K562 (cell line): ENCODE results near the gene DISC1. TPM values are rescaled to one million over a fixed set of nuclear protein-coding genes. Genes with fewer than 3 reads are reported as not detected.

Experiments used
- ATAC-seq: fragments of 200-7000 bp; cut with Tn5 transposase; 3 replicates; pipeline ENCODE4 v1.9.1; 2020; ENCODE audit warnings: moderate library complexity
- BruUV-seq: library from RNA; stranded (reverse); fragments of 400-500 nt; replicated peaks from 2 replicates; lab custom pipeline; 2021; lab: Mats Ljungman, UMichigan
- CTCF ChIA-PET: fragments of 300-600 bp; formaldehyde crosslinking; extraction: SDS; loops from one replicate; lab custom pipeline; 2021; ENCODE audit warnings: low intra/inter-chr PET ratio; lab: Yijun Ruan, JAX
- POLR2A ChIA-PET: fragments of 300-600, 350-650 bp; sonication (Branson Sonifier 250); formaldehyde crosslinking; extraction: SDS; loops from one replicate; lab custom pipeline; 2021; ENCODE audit warnings: antibody characterized with exemption, inconsistent platforms; lab: Yijun Ruan, JAX
- DNase-seq, 4 experiments: peaks; one replicate each; pipeline versions ENCODE4 v3.0.0 to v3.0.0-alpha.2; 2011 to 2018; ENCODE audit warnings: low spot score in 3 of 4, mixed read lengths in 3 of 4; ENCODE audit errors: extremely low read depth in 1 of 4
- FAIRE-seq: peaks from 2 replicates; lab custom pipeline; 2011; peaks lifted over from hg19 to GRCh38; lab: Jason Lieb, UNC
- H2AFZ ChIP-seq: 2 replicates; pipeline ENCODE4 v1.6.0; 2011; ENCODE audit warnings: low read depth, low read length, control low read depth, inconsistent platforms
- H3K27ac ChIP-seq: fragments of 200-600 bp; 3 replicates; pipeline ENCODE4 v1.8.0; 2011; ENCODE audit warnings: low read depth, mild to moderate bottlenecking, control low read depth, inconsistent platforms, low read length, moderate library complexity, mixed read lengths; ENCODE audit errors: extremely low read depth
- H3K27me3 ChIP-seq, 2 experiments: fragments of 300-600 bp in 1 of 2; 2 replicates in 1 of 2; 3 replicates in 1 of 2; pipeline versions ENCODE4 v1.6.0 to v1.8.0; 2011; ENCODE audit warnings: inconsistent platforms in 2 of 2, low read length in 2 of 2, mild to moderate bottlenecking in 1 of 2, mixed read lengths in 1 of 2, moderate library complexity in 1 of 2; ENCODE audit not compliant: control insufficient read depth in 2 of 2, insufficient read depth in 2 of 2
- H3K36me3 ChIP-seq: fragments of 300-600 bp; 3 replicates; pipeline ENCODE4 v1.8.0; 2011; ENCODE audit warnings: mild to moderate bottlenecking, low read length, inconsistent platforms; ENCODE audit not compliant: control insufficient read depth, insufficient read depth
- H3K4me1 ChIP-seq, 2 experiments: fragments of 200-600 bp in 1 of 2; replicated peaks in 1 of 2; 2 replicates in 1 of 2; 3 replicates in 1 of 2; pipeline versions ENCODE4 v1.5.1 to v1.8.0; 2011; ENCODE audit warnings: inconsistent platforms in 2 of 2, low read length in 2 of 2, mild to moderate bottlenecking in 1 of 2, mixed read lengths in 1 of 2, moderate library complexity in 1 of 2; ENCODE audit not compliant: control insufficient read depth in 2 of 2, insufficient read depth in 2 of 2
- H3K4me2 ChIP-seq: 2 replicates; pipeline ENCODE4 v1.6.1; 2011; ENCODE audit warnings: low read length, control low read depth, inconsistent platforms, mixed read lengths; ENCODE audit not compliant: insufficient read depth
- H3K4me3 ChIP-seq: fragments of 200-600 bp; sonication (generic), shearing (Covaris generic); 2 replicates; pipeline ENCODE4 v1.5.1; 2016; ENCODE audit warnings: control low read depth, inconsistent platforms
- H3K79me2 ChIP-seq: fragments of 200-600 bp; 3 replicates; pipeline ENCODE4 v1.8.0; 2011; ENCODE audit warnings: low read length, inconsistent platforms; ENCODE audit not compliant: control insufficient read depth, insufficient read depth
- H3K9ac ChIP-seq, 2 experiments: 2 replicates each; pipeline versions ENCODE4 v1.6.0 to v1.6.1; 2011; ENCODE audit warnings: low read depth in 2 of 2, low read length in 2 of 2, control low read depth in 1 of 2, inconsistent platforms in 1 of 2, mild to moderate bottlenecking in 1 of 2, mixed read lengths in 1 of 2; ENCODE audit not compliant: insufficient read depth in 1 of 2
- H3K9me1 ChIP-seq: one replicate; pipeline ENCODE4 v1.6.0; 2011; ENCODE audit warnings: inconsistent platforms, mild to moderate bottlenecking, low read length, moderate library complexity; ENCODE audit not compliant: control insufficient read depth, insufficient read depth
- H3K9me3 ChIP-seq: replicated peaks from 2 replicates; pipeline ENCODE4 v1.5.1; 2011; ENCODE audit warnings: low read depth, low read length, inconsistent platforms; ENCODE audit not compliant: control insufficient read depth, insufficient read depth
- H4K20me1 ChIP-seq: replicated peaks from 2 replicates; pipeline ENCODE4 v1.6.1; 2011; ENCODE audit warnings: low read length, inconsistent platforms, mixed read lengths; ENCODE audit not compliant: control insufficient read depth, insufficient read depth
- CBX8 ChIP-seq: fragments of 200-600 bp; sonication (generic); IDR thresholded peaks from 2 replicates; pipeline ENCODE4 v1.6.1; 2012; ENCODE audit warnings: borderline replicate concordance, mixed run types, low read depth, mild to moderate bottlenecking, moderate library complexity, mixed read lengths, low read length, control low read depth, inconsistent platforms; ENCODE audit not compliant: poor library complexity, severe bottlenecking; ENCODE audit errors: extremely low read depth
- E2F1 ChIP-seq: sonication (generic); formaldehyde crosslinking; IDR thresholded peaks from 2 replicates; pipeline ENCODE4 v1.8.1; 2023; ENCODE audit warnings: mild to moderate bottlenecking, missing genetic modification reagents, moderate library complexity
- ETV6 ChIP-seq, 3 experiments: fragments of 150-350 bp in 1 of 3; sonication (generic) in 1 of 3; formaldehyde crosslinking in 1 of 3; IDR thresholded peaks; 2 replicates each; pipeline versions ENCODE4 v1.6.1 to v1.8.0; 2014 to 2022; ENCODE audit warnings: borderline replicate concordance in 2 of 3, low read depth in 2 of 3, antibody characterized with exemption in 1 of 3, low read length in 1 of 3, mild to moderate bottlenecking in 1 of 3, missing genetic modification reagents in 1 of 3
- EZH2 ChIP-seq: IDR thresholded peaks from 2 replicates; pipeline ENCODE4 v1.6.1; 2012; ENCODE audit warnings: low read depth, mild to moderate bottlenecking, inconsistent platforms, low read length, borderline replicate concordance
- FOXP4 ChIP-seq: sonication (generic); formaldehyde crosslinking; IDR thresholded peaks from 2 replicates; pipeline ENCODE4 v1.8.0; 2022; ENCODE audit warnings: mild to moderate bottlenecking, missing genetic modification reagents, borderline replicate concordance
- MECOM ChIP-seq: fragments of 250-450 bp; sonication (Bioruptor Pico); IDR thresholded peaks from 2 replicates; pipeline ENCODE4 v1.8.0; 2022; ENCODE audit warnings: inconsistent platforms
- MTA2 ChIP-seq: fragments of 450-650 bp; IDR thresholded peaks from 2 replicates; pipeline ENCODE4 v1.6.1; 2016; ENCODE audit warnings: low read depth
- PRDM10 ChIP-seq: fragments of 450-650 bp; IDR thresholded peaks from 2 replicates; pipeline ENCODE4 v1.6.1; 2018; ENCODE audit not compliant: partially characterized antibody
- STAT5B ChIP-seq: fragments of 250-450 bp; sonication (Bioruptor Pico); IDR thresholded peaks from 2 replicates; pipeline ENCODE4 v1.8.0; 2021; ENCODE audit warnings: mild to moderate bottlenecking, inconsistent platforms
- WGBS: fragments of 100-300 bp; shearing (Covaris generic); methylation state at CpG from one replicate; pipeline ENCODE4 v1.1.6; 2016; ENCODE audit warnings: low coverage, mixed read lengths; ENCODE audit not compliant: insufficient coverage; ENCODE audit errors: missing lambda C conversion rate; 5-methylcytosine and 5-hydroxymethylcytosine counted together
- in situ Hi-C: fragments of 300-500 bp; cut with MboI; formaldehyde crosslinking; loops from 4 replicates; pipeline ENCODE4 v1.15.0; 2018; ENCODE audit warnings: inconsistent platforms, mixed read lengths
- intact Hi-C: fragments of 100-400 bp; cut with micrococcal nuclease; formaldehyde crosslinking; loops from 2 replicates; pipeline ENCODE4 v1.14.2; 2022
- polyA plus RNA-seq, 8 experiments: library from polyadenylated mRNA; depleted of rRNA in 4 of 8; stranded (reverse) in 5 of 8; unstranded in 3 of 8; fragments of >200 nt; fragmentation: Nextera tagmentation in 2 of 8; fragmentation: Illumina TruSeq in 1 of 8; extraction: Ambion mirVana in 2 of 8; extraction: Trizol in 1 of 8; gene quantifications; 2 replicates each; pipeline versions ENCODE4 v1.2.1 to v1.2.3, GENCODE V29; 2011 to 2014; ENCODE audit warnings: inconsistent platforms in 1 of 8, missing spikeins in 1 of 8
- total RNA-seq, 7 experiments: library from RNA; depleted of rRNA in 6 of 7; stranded (reverse); fragments of >200 nt in 6 of 7; fragmentation: Illumina TruSeq in 2 of 7; extraction: Trizol in 2 of 7; gene quantifications; 2 replicates each; pipeline versions ENCODE4 v1.2.1 to v1.2.3, GENCODE V29; 2011 to 2021; ENCODE audit warnings: low replicate concordance in 1 of 7
- TF ChIP-seq, protein P1 (sequence below), 2 experiments: fragments of 450-650 bp in 1 of 2; sonication (generic) in 1 of 2; formaldehyde crosslinking; conservative IDR thresholded peaks; 2 replicates each; pipeline versions ENCODE4 v1.4.0 to v1.8.1; 2020 to 2022; ENCODE audit warnings: mild to moderate bottlenecking in 1 of 2, missing genetic modification reagents in 1 of 2

DISC1 gene
- total and polyA plus RNA-seq, 9 of the 15 experiments (the other 6 are each of a cell fraction or from before 2014, with no cell fraction given), result 0.01 to 0.11 (median 0.08) TPM; not detected in 1

GRCh38 chr1:231950331-231951128 is 323.9 kb downstream of the DISC1 start (continued):
- TF ChIP-seq PRDM10, result no peak
- no peak for TF ChIP-seq MECOM
- TF ChIP-seq, all 486 proteins: peak for 0

DNA sequence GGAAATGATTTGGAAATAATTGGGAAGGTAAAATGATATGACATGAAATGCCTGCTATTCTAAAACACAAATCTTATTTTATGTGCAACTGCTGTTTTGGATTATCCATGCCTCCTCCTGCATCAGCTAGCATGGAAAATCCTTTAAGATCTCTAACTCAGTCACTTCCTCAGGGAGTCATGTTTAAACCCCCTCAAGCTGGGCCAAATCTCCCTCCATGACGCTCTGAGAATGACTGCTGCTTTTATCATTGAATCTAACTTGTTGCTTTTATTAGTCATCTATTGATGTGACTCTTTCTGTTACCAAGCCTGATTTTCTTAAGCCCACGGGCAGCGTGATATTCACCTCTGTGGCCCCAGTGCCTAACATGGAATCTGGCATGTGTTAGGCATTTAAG is 324.8 kb downstream of the DISC1 start:
- H3K9ac ChIP-seq, result no peak overlapping the region
- H3K9me3 ChIP-seq, result no peaks in the 10 kb centered on the region
- no peaks in the 10 kb centered on the region for H3K36me3 ChIP-seq
- in situ Hi-C loops, result no loop called here
- H3K9me1 ChIP-seq, result no peaks in the 10 kb centered on the region
- DNase-seq (no peak), ATAC-seq (no peak), FAIRE-seq (no peak)
- 0% methylated on average over 3 of the region's 3 CpGs for WGBS
- H2AFZ ChIP-seq, result no peak overlapping the region
- H3K79me2 ChIP-seq, result no peaks in the 10 kb centered on the region
- H3K4me2 ChIP-seq, result no peak overlapping the region
- no peaks in the 10 kb centered on the region for H4K20me1 ChIP-seq
- H3K4me3 ChIP-seq, result no peak overlapping the region
- no peaks in the 10 kb centered on the region for H3K27me3 ChIP-seq
- H3K4me1 ChIP-seq, result no peaks in the 10 kb centered on the region
- CTCF ChIA-PET, result no interaction called here
- BruUV-seq, result no TSS peak
- H3K27ac ChIP-seq, result no peak overlapping the region
- POLR2A ChIA-PET, result interaction anchor here (0.6 to 0.7 kb wide), 2 partner anchors 63 to 230 kb away, joined by 3 read pairs; no protein-coding TSS in a partner anchor
- intact Hi-C loops, result no loop called here
- no peak for TF ChIP-seq FOXP4 (CRISPR knock-in tag)
- no peak for TF ChIP-seq ETV6 (IDR thresholded peaks at IDR 0.05; ENCODE audit: borderline replicate concordance in 1 of 2, low read depth in 2 of 2, low read length in 1 of 2)
- no peak for TF ChIP-seq ETV6 (CRISPR knock-in tag; IDR thresholded peaks at IDR 0.05; ENCODE audit: borderline replicate concordance)
- TF ChIP-seq STAT5B (CRISPR knock-in tag), result no peak
- TF ChIP-seq MTA2, result no peak
- TF ChIP-seq, protein P1, sequence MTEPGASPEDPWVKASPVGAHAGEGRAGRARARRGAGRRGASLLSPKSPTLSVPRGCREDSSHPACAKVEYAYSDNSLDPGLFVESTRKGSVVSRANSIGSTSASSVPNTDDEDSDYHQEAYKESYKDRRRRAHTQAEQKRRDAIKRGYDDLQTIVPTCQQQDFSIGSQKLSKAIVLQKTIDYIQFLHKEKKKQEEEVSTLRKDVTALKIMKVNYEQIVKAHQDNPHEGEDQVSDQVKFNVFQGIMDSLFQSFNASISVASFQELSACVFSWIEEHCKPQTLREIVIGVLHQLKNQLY (CRISPR knock-in tag; conservative IDR thresholded peaks at IDR 0.05), result no peak
- TF ChIP-seq EZH2, result no peak
- no peak for TF ChIP-seq CBX8
- no peak for TF ChIP-seq E2F1 (CRISPR knock-in tag)
